ENCODE data around the gene TJP3.

Gene TJP3

GRCh38 chr19:3692141-3693024, 15.8 kb upstream of the TJP3 start:
- DNase-seq: peak in 2 of 3 donors; percentile 34 to 66

DNA sequence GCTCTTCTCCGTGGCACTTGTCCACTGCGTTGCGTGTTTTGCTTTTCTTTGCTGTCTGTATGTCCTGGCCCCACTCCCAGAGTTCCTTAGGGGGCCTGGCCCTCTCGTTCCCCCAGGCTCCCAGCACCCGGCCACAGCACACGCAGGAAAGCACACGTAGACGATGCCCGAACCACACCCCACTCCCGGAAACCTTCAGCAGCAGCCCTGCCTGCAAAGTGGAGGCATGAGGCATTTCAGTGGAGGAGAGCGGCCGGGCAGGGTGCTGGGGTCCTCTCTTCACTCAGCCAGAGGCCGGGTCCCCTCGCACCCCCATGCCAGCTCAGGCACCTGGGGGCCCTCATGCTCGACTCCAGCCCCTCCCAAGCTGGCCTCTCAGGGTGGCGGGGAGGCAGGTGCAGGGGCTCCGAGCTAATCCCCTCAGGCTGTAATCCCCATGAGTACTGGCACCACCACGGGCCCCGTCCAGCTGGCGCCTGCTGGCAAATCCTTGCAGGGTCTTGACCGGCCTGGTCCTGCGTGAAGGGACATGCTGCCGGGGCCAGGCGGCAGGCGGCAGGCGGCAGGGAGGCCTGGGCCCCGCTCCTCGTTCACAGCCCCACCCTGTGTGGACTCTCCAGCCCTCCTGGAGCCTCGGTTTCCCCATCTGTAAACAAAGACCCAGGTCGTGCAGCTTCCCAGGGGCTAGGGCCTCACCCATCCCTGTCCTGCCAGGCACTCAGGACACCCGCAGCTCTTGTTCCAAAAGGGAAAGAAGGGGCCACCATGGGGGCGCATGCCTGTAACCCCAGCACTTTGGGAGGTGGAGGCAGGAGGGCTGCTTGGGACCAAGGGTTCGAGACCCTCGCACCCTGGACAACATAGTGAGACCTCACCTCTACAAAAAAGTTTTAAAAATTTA, 14.9 kb upstream of the TJP3 start:
- DNase-seq: no peak

- no peak for DNase-seq
Observed at GRCh38 chr19:3694361-3695123, 13.6 kb upstream of the TJP3 start.

DNA sequence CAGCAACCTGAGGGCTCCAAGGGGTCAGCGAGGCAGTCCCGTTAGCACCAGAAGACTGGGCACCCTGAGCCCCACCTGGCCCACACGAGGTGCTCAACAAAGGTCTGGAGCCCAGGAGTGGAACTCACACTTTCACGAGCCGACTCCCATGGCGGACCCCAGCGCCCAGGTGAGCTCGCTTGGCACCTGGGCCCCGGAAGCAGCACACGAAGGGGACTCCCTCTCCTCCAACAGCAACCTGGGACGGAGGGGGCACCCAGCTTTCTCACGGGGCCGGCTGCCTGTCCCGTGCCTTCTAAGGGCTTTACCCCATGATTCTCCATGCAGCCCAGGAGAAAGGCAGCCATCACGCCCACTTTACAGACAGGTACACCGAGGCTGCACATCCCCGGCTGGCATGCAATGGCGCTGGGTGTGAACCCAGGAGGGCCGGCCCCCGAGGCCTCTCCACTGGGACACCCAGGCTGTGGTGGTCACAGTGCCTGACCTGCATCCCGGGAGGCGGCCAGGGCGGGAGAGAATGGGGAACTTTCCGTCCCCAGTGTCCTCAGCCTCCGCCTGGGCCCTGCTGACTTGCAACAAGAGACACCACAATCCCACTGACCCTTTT, 13.0 kb upstream of the TJP3 start:
- no peak for DNase-seq

- DNase-seq: no peak
Observed at GRCh38 chr19:3695986-3696659, 12.1 kb upstream of the TJP3 start.

- DNase-seq: no peak
Observed at GRCh38 chr19:3696660-3696995, 11.6 kb upstream of the TJP3 start.

GRCh38 chr19:3697094-3697493, 11.1 kb upstream of the TJP3 start:
- no peak for DNase-seq

GRCh38 chr19:3697671-3698385, 10.4 kb upstream of the TJP3 start:
- DNase-seq: no peak

DNA sequence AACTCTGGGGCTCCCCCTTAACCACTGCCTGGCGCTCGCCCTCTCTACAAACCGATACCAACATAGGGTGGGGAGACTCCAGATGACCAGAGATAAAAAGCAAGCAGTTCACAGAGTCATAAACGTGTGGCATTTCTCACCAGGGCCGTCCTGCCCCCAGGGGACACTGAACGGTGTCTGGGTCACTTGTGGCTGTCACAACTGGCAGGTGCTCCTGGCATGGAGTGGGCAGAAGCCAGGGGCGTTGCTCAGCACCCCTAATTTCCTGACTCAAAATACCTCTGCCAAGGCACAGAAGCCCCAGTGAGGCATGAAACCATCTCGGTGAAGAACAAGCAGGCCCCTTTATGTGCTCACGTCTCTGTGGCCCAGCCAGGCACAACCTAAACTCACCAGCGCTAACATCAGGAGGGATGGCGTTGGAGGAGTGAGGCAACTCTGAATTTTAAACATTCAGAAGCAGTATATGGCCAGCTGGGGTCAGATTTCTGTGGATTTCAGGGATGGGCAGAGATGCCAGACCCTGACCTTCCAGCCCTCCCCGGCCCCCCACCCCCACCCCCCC, 9.7 kb upstream of the TJP3 start:
- no peak for DNase-seq

- peak; percentile 87 for DNase-seq
Observed at GRCh38 chr19:3698974-3699740, 9.0 kb upstream of the TJP3 start.

- no peak for DNase-seq
Observed at GRCh38 chr19:3699741-3700241, 8.4 kb upstream of the TJP3 start.

- peak; percentile 93 to 99 (median 98) for DNase-seq
Observed at GRCh38 chr19:3700242-3701032, 7.7 kb upstream of the TJP3 start, which contains the start of gene PIP5K1C. Gene PIP5K1C, minus strand, starts transcription at chr19:3700468. Its CDS starts 78 bp downstream, at chr19:3700390.

- no peak for DNase-seq
Observed at GRCh38 chr19:3701200-3701599, 7.0 kb upstream of the TJP3 start.

- DNase-seq: no peak
Observed at GRCh38 chr19:3707868-3708206, 347 bp upstream of the TJP3 start.

DNA sequence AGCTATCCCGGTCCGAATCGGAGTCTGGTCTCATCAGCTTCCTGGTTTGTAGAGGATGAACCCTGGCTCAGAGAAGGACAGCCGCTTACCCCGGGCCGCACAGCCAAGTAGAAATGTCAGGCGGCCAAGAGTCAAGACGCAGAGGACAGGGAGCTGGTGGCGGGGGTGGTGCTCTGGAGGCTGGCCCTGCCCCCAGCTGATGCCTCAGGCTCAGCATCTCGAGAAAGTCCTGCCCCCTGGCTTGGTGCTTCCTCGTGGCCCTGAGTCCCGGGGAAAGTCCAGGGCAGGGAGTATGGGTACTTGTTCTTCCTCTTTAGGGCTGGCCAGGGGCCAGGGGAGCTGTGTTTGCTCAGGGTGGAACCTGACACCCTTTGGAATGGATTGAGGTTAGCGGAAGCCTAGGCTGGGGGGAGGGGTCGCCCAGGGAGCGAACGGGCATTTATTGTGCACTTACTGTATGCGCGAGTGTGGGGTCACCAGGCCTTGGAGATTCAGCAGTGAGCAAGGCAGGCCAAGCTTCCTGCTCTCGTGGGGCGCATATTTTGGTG, 2.2 kb downstream of the TJP3 start:
- peak; percentile 98 to 99 (median 98) for DNase-seq

- peak in 1 of 3 donors; percentile 17 for DNase-seq
Observed at GRCh38 chr19:3712663-3713611, 4.8 kb downstream of the TJP3 start.

- no peak for DNase-seq
Observed at GRCh38 chr19:3716147-3716668, 8.0 kb downstream of the TJP3 start.

Data from suppressor macrophage treated with lipopolysaccharide for 1 hour (primary cell).